ENCODE data around the gene SACS.
A peak's percentile ranks its signal among the peaks of the same experiment; 100 is the strongest.
"Not testable (repeated sequence)": the region's sequence is repeated elsewhere in the genome, so short reads cannot be mapped to it uniquely, and the experiment has no call there.

SACS gene

GRCh38 chr13:23411220-23411619 is 22.3 kb downstream of the SACS start:
- DNase-seq, result no peak

- no peak for DNase-seq
These were observed 25.5 kb downstream of the SACS start for GRCh38 chr13:23408026-23408425.

GRCh38 chr13:23401156-23401555 is 32.3 kb downstream of the SACS start:
- DNase-seq, result not testable (repeated sequence)

- DNase-seq, result no peak
These were observed 34.2 kb downstream of the SACS start for GRCh38 chr13:23399347-23399746.

GRCh38 chr13:23394821-23395220 is 38.7 kb downstream of the SACS start:
- no peak for DNase-seq

- no peak for DNase-seq
These were observed 40.4 kb downstream of the SACS start for GRCh38 chr13:23392925-23393645.

GRCh38 chr13:23392313-23392712 is 41.2 kb downstream of the SACS start:
- DNase-seq, result no peak

- DNase-seq, result no peak
These were observed 41.8 kb downstream of the SACS start for GRCh38 chr13:23391752-23392151.

GRCh38 chr13:23386533-23386932 is 47.0 kb downstream of the SACS start:
- no peak for DNase-seq

- no peak for DNase-seq
These were observed 47.6 kb downstream of the SACS start for GRCh38 chr13:23385931-23386330.

- DNase-seq, result no peak
These were observed 49.4 kb downstream of the SACS start for GRCh38 chr13:23384111-23384510.

- DNase-seq, result no peak
These were observed 50.4 kb downstream of the SACS start for GRCh38 chr13:23383151-23383550.

GRCh38 chr13:23381866-23382265 is 51.6 kb downstream of the SACS start:
- DNase-seq, result no peak

- no peak for DNase-seq
These were observed 53.0 kb downstream of the SACS start for GRCh38 chr13:23380534-23380933.

- peak; percentile 78 for DNase-seq
These were observed 55.4 kb downstream of the SACS start for GRCh38 chr13:23377983-23378632.

- DNase-seq, result no peak
These were observed 55.9 kb downstream of the SACS start for GRCh38 chr13:23377579-23377978.

GRCh38 chr13:23375001-23375971 is 58.2 kb downstream of the SACS start:
- peak; percentile 92 for DNase-seq

GRCh38 chr13:23372264-23372906 is 61.1 kb downstream of the SACS start:
- DNase-seq, result peak; percentile 14

- no peak for DNase-seq
These were observed 65.6 kb downstream of the SACS start for GRCh38 chr13:23367907-23368306.

- DNase-seq, result no peak
These were observed 67.8 kb downstream of the SACS start for GRCh38 chr13:23365652-23366051.

GRCh38 chr13:23359882-23360281 is 73.6 kb downstream of the SACS start:
- no peak for DNase-seq

- DNase-seq, result no peak
These were observed 76.2 kb downstream of the SACS start for GRCh38 chr13:23357349-23357748.

- no peak for DNase-seq
These were observed 77.1 kb downstream of the SACS start for GRCh38 chr13:23356368-23356767.

Measured in RPMI8226 (cell line).